ENCODE data around the gene DOCK6. TPM values are rescaled to one million over a fixed set of nuclear protein-coding genes. Genes with fewer than 3 reads are reported as not detected.

DOCK6 gene
- polyA plus RNA-seq, 1 donor from 2014 or later = not detected

DNA sequence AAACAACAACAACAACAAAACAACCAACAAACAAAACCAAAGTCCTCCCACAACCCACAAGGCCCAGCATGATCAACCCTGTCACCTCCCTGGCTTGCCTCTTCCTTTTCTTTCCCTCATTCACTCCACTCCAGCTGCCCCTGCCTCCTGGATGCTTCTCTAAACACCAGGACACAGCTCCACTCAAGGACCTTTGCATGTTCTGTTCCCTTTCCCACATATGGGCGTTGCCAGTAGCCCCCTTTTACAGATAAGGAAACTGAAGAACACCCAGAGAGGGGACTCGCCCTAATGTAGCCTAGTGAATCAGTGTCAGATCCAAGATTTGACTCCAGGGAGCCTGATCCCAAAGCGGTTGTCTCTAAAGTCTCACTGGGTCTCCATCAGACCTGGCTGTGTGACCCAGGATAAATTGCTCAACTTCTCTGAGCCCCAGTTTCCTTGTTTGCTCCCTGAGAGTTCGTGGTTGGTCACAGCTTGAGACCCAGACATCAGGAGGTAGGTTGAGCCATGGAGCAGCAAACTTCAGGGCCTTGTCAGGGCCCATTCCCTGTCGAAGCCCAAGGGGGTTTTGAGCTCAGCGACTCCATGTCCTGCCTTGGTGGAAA is 3.0 kb upstream of the DOCK6 start:
- H3K9me2 ChIP-seq (ENCODE audit: insufficient read depth, low read length) = no peaks in the 10 kb centered on the region
- no peak overlapping the region for H2AFZ ChIP-seq (ENCODE audit: low read depth, low read length)
- no peaks in the 10 kb centered on the region for H4K20me1 ChIP-seq (ENCODE audit: insufficient read depth)
- TF ChIP-seq EZH2 (IDR thresholded peaks at IDR 0.05; ENCODE audit: borderline replicate concordance, insufficient read depth, low read length, poor library complexity, severe bottlenecking) (no peak), TAF1 (IDR thresholded peaks at IDR 0.05; ENCODE audit: low read depth) (no peak), EP300 (conservative IDR thresholded peaks at IDR 0.05; ENCODE audit: poor library complexity, severe bottlenecking) (no peak)
- TF ChIP-seq, protein P1, sequence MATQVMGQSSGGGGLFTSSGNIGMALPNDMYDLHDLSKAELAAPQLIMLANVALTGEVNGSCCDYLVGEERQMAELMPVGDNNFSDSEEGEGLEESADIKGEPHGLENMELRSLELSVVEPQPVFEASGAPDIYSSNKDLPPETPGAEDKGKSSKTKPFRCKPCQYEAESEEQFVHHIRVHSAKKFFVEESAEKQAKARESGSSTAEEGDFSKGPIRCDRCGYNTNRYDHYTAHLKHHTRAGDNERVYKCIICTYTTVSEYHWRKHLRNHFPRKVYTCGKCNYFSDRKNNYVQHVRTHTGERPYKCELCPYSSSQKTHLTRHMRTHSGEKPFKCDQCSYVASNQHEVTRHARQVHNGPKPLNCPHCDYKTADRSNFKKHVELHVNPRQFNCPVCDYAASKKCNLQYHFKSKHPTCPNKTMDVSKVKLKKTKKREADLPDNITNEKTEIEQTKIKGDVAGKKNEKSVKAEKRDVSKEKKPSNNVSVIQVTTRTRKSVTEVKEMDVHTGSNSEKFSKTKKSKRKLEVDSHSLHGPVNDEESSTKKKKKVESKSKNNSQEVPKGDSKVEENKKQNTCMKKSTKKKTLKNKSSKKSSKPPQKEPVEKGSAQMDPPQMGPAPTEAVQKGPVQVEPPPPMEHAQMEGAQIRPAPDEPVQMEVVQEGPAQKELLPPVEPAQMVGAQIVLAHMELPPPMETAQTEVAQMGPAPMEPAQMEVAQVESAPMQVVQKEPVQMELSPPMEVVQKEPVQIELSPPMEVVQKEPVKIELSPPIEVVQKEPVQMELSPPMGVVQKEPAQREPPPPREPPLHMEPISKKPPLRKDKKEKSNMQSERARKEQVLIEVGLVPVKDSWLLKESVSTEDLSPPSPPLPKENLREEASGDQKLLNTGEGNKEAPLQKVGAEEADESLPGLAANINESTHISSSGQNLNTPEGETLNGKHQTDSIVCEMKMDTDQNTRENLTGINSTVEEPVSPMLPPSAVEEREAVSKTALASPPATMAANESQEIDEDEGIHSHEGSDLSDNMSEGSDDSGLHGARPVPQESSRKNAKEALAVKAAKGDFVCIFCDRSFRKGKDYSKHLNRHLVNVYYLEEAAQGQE (IDR thresholded peaks at IDR 0.05; ENCODE audit: borderline replicate concordance) = no peak
- H3K4me2 ChIP-seq (ENCODE audit: low read length) = no peak overlapping the region
- no peaks in the 10 kb centered on the region for H3F3A ChIP-seq (ENCODE audit: insufficient read depth, low read length, poor library complexity, severe bottlenecking)
- H3K9ac ChIP-seq (ENCODE audit: low read length) = no peak overlapping the region
- no peaks in the 10 kb centered on the region for H3K36me3 ChIP-seq (ENCODE audit: insufficient read depth, low read length)
- no peak overlapping the region for H3K27ac ChIP-seq (ENCODE audit: low read length)
- no peaks in the 10 kb centered on the region for H3K79me2 ChIP-seq (replicated peaks; ENCODE audit: insufficient read depth, low read length)
- no peaks in the 10 kb centered on the region for H3K9me3 ChIP-seq (ENCODE audit: low read length)
- H3K4me3 ChIP-seq (ENCODE audit: low read length) = no peak overlapping the region
- peaks cover 12% of the 10 kb centered on the region for H3K27me3 ChIP-seq (ENCODE audit: insufficient read depth, low read depth, low read length)

DNA sequence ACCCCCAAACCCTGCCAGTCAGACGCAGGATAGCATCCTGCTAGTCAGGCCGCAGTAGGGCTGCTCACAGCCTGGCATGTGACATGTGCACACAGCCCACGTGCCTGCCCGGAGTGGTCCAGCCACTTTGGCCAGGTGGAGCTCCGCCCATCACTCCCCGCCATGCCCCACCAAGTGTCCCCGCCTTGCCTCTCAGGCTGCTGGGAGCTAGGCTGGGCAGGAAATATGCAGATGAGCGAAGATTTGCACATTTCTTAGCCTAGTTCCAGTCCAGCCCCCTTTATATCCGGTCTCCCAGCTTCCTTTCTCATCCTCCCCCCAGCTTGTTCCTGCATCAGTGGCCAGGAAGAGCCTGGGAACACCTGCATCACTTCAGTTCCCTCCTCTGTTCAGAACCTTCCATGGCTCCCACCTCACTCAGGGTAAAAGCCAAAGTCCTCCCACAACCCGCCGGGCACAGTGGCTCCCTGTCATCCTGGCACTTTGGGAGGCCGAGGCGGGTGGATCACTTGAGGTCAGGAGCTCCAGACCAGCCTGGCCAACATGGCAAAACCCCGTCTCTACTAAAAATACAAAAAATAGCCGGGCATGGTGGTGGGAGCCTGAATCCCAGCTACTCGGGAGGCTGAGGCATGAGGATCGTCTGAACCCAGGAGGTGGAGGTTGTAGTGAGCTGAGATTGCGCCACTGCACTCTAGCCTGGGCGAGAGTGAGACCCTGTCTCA is 2.3 kb upstream of the DOCK6 start:
- Histone ChIP-seq H3K36me3 (ENCODE audit: insufficient read depth, low read length) (no peaks in the 10 kb centered on the region), H3K4me3 (ENCODE audit: low read length) (no peak overlapping the region), H3K9ac (ENCODE audit: low read length) (no peak overlapping the region), H3F3A (ENCODE audit: insufficient read depth, low read length, poor library complexity, severe bottlenecking) (no peaks in the 10 kb centered on the region), H4K20me1 (ENCODE audit: insufficient read depth) (no peaks in the 10 kb centered on the region), H3K27me3 (ENCODE audit: insufficient read depth, low read depth, low read length) (peaks cover 12% of the 10 kb centered on the region), H3K79me2 (replicated peaks; ENCODE audit: insufficient read depth, low read length) (no peaks in the 10 kb centered on the region), H3K9me2 (ENCODE audit: insufficient read depth, low read length) (no peaks in the 10 kb centered on the region), H2AFZ (ENCODE audit: low read depth, low read length) (no peak overlapping the region), H3K9me3 (ENCODE audit: low read length) (no peaks in the 10 kb centered on the region), H3K4me2 (ENCODE audit: low read length) (no peak overlapping the region), H3K27ac (ENCODE audit: low read length) (no peak overlapping the region)
- TF ChIP-seq, protein P1 (IDR thresholded peaks at IDR 0.05; ENCODE audit: borderline replicate concordance) = no peak
- TF ChIP-seq EP300 (conservative IDR thresholded peaks at IDR 0.05; ENCODE audit: poor library complexity, severe bottlenecking) (no peak), MXI1 (conservative IDR thresholded peaks at IDR 0.05; ENCODE audit: poor library complexity, severe bottlenecking) (no peak)

Data from neural cell (in vitro differentiated cells).